CD14-positive monocyte (primary cell): Measurements from ENCODE around the gene KLHL14. TPM values are rescaled to one million over a fixed set of nuclear protein-coding genes. Genes with fewer than 3 reads are reported as not detected.

Source experiments
- DNase-seq, 3 donors: peaks; one replicate each; pipeline ENCODE4 v3.0.0-alpha.2; 2011 to 2022
- H2AFZ ChIP-seq: 2 replicates; pipeline ENCODE4 v1.6.0; 2012; ENCODE audit warnings: mild to moderate bottlenecking, low read depth, low read length, inconsistent platforms; ENCODE audit not compliant: insufficient read depth, poor library complexity, severe bottlenecking
- H3K27ac ChIP-seq, 2 donors: 1 replicate in 1 of 2; 2 replicates in 1 of 2; pipeline ENCODE4 v1.5.1; 2012 to 2013; ENCODE audit warnings: low read length in 2 of 2, control low read depth in 1 of 2, inconsistent platforms in 1 of 2, low read depth in 1 of 2, mild to moderate bottlenecking in 1 of 2
- H3K27me3 ChIP-seq, 2 donors: one replicate each; pipeline versions ENCODE4 v1.6.0 to v1.6.1; 2011 to 2013; ENCODE audit warnings: low read length in 2 of 2; ENCODE audit not compliant: control insufficient read depth in 2 of 2, insufficient read depth in 2 of 2
- H3K36me3 ChIP-seq, 2 donors: replicated peaks in 1 of 2; 1 replicate in 1 of 2; 2 replicates in 1 of 2; pipeline versions ENCODE4 v1.5.1 to v1.6.1; 2012 to 2013; ENCODE audit warnings: low read length in 2 of 2, control low read depth in 1 of 2, inconsistent platforms in 1 of 2, mild to moderate bottlenecking in 1 of 2; ENCODE audit not compliant: insufficient read depth in 2 of 2, control insufficient read depth in 1 of 2
- H3K4me1 ChIP-seq, 2 donors: 1 replicate in 1 of 2; 2 replicates in 1 of 2; pipeline versions ENCODE4 v1.5.1 to v1.6.1; 2012 to 2013; ENCODE audit warnings: low read length in 2 of 2, control low read depth in 1 of 2, inconsistent platforms in 1 of 2, mild to moderate bottlenecking in 1 of 2, moderate library complexity in 1 of 2; ENCODE audit not compliant: insufficient read depth in 2 of 2, control insufficient read depth in 1 of 2
- H3K4me2 ChIP-seq: replicated peaks from 2 replicates; pipeline ENCODE3; 2012; ENCODE audit warnings: low read length, moderate library complexity, mild to moderate bottlenecking; ENCODE audit not compliant: poor library complexity, severe bottlenecking; ENCODE audit errors: extremely low read depth
- H3K4me3 ChIP-seq, 3 experiments: fragments of 200-600 bp in 1 of 3; sonication (generic) in 1 of 3; replicated peaks in 1 of 3; 1 replicate in 2 of 3; 2 replicates in 1 of 3; pipeline ENCODE4 v1.5.1; 2011 to 2013; ENCODE audit warnings: low read length in 3 of 3, mild to moderate bottlenecking in 3 of 3, control low read depth in 2 of 3, low read depth in 2 of 3, inconsistent platforms in 1 of 3, moderate library complexity in 1 of 3
- H3K79me2 ChIP-seq: 2 replicates; pipeline ENCODE4 v1.6.0; 2012; ENCODE audit warnings: mild to moderate bottlenecking, control low read depth, inconsistent platforms, low read length, moderate library complexity; ENCODE audit not compliant: insufficient read depth
- H3K9ac ChIP-seq: 2 replicates; pipeline ENCODE4 v1.6.0; 2017; ENCODE audit warnings: low read length, mild to moderate bottlenecking; ENCODE audit not compliant: insufficient read depth, poor library complexity, severe bottlenecking
- H3K9me3 ChIP-seq, 2 donors: replicated peaks in 1 of 2; 1 replicate in 1 of 2; 2 replicates in 1 of 2; pipeline versions ENCODE4 v1.5.1 to v1.6.1; 2012 to 2013; ENCODE audit warnings: low read length in 2 of 2, control low read depth in 1 of 2; ENCODE audit not compliant: control insufficient read depth in 1 of 2, insufficient read depth in 1 of 2
- H4K20me1 ChIP-seq: 2 replicates; pipeline ENCODE4 v1.6.0; 2012; ENCODE audit warnings: mild to moderate bottlenecking, low read length, control low read depth, moderate library complexity; ENCODE audit not compliant: insufficient read depth
- H3K27ac Mint-ChIP-seq, 7 donors: one replicate each; pipeline ENCODE4 v1.8.0; 2020; ENCODE audit warnings: mild to moderate bottlenecking in 7 of 7, mixed read lengths in 7 of 7, moderate library complexity in 6 of 7, inconsistent platforms in 2 of 7
- H3K27me3 Mint-ChIP-seq, 3 donors: one replicate each; pipeline ENCODE4 v1.8.0; 2021 to 2022; ENCODE audit warnings: low read depth in 3 of 3, mild to moderate bottlenecking in 3 of 3, mixed read lengths in 3 of 3, moderate library complexity in 3 of 3, inconsistent platforms in 1 of 3
- H3K36me3 Mint-ChIP-seq, 2 donors: one replicate each; pipeline ENCODE4 v1.8.0; 2020; ENCODE audit warnings: mixed read lengths in 2 of 2, inconsistent platforms in 1 of 2, mild to moderate bottlenecking in 1 of 2
- H3K4me1 Mint-ChIP-seq: one replicate; pipeline ENCODE4 v1.8.0; 2020; ENCODE audit warnings: mild to moderate bottlenecking, mixed read lengths
- H3K4me3 Mint-ChIP-seq, 2 donors: one replicate each; pipeline ENCODE4 v1.8.0; 2020; ENCODE audit warnings: mild to moderate bottlenecking in 2 of 2, mixed read lengths in 2 of 2, moderate library complexity in 1 of 2
- H3K9me3 Mint-ChIP-seq, 7 donors: one replicate each; pipeline ENCODE4 v1.8.0; 2020 to 2022; ENCODE audit warnings: mixed read lengths in 7 of 7, mild to moderate bottlenecking in 6 of 7, moderate library complexity in 6 of 7, inconsistent platforms in 2 of 7
- WGBS: methylation state at CpG from one replicate; pipeline ENCODE4 v1.1.5; 2013; ENCODE audit warnings: missing lambda C conversion rate; ENCODE audit not compliant: insufficient coverage; 5-methylcytosine and 5-hydroxymethylcytosine counted together
- intact Hi-C, 2 donors: fragments of 100-400 bp; cut with micrococcal nuclease; formaldehyde crosslinking; loops; one replicate each; pipeline versions ENCODE4 v1.15.0 to v1.15.1; 2023
- polyA plus RNA-seq, 3 donors: library from polyadenylated mRNA; depleted of rRNA in 1 of 3; unstranded in 2 of 3; stranded (reverse) in 1 of 3; fragments of 300-500 nt in 2 of 3; fragments of >200 nt in 1 of 3; fragmentation: Illumina TruSeq in 2 of 3; gene quantifications; 1 replicate in 2 of 3; 2 replicates in 1 of 3; pipeline ENCODE4 v1.2.3, GENCODE V29; 2012 to 2021
- TF ChIP-seq, protein P1 (sequence below): fragments of 200-600 bp; IDR thresholded peaks from one replicate; pipeline ENCODE4 v1.8.0; 2022; ENCODE audit warnings: antibody characterized with exemption, mild to moderate bottlenecking

KLHL14 gene
- polyA plus RNA-seq, 3 donors = 0.08 TPM; not detected in 2

DNA sequence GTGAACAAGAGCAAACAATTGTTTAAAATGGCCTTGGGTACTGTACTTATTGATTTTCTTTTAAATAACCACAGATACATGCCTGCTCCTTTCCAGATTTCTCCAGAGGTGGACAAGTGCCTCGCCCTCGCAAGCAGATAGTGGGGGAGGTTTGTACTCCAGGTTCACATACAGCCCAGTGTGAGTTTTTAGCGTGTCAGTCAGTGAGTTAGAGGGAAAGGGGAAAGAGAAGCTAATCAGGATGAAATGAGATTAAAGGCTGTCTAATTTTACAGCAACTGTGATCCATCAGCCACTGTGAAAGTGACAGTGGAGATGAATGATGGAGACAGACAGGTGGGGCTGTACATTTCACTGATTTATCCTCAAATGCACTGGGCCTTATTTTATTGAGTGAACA, 74.7 kb downstream of the KLHL14 start:
- H3K4me1 ChIP-seq = no peaks in the 10 kb centered on the region
- WGBS = 75% methylated on average over 3 of the region's 3 CpGs
- Mint-ChIP-seq H3K4me3 (no peak overlapping the region), H3K4me1 (no peaks in the 10 kb centered on the region), H3K36me3 (no peaks in the 10 kb centered on the region), H3K9me3 (no peaks in the 10 kb centered on the region), H3K27ac (no peak overlapping the region), H3K27me3 (peaks cover 0 to 2% (median 2%) of the 10 kb centered on the region in 3 donors)
- no peaks in the 10 kb centered on the region for H3K9me3 ChIP-seq
- no peak for DNase-seq
- TF ChIP-seq, protein P1, sequence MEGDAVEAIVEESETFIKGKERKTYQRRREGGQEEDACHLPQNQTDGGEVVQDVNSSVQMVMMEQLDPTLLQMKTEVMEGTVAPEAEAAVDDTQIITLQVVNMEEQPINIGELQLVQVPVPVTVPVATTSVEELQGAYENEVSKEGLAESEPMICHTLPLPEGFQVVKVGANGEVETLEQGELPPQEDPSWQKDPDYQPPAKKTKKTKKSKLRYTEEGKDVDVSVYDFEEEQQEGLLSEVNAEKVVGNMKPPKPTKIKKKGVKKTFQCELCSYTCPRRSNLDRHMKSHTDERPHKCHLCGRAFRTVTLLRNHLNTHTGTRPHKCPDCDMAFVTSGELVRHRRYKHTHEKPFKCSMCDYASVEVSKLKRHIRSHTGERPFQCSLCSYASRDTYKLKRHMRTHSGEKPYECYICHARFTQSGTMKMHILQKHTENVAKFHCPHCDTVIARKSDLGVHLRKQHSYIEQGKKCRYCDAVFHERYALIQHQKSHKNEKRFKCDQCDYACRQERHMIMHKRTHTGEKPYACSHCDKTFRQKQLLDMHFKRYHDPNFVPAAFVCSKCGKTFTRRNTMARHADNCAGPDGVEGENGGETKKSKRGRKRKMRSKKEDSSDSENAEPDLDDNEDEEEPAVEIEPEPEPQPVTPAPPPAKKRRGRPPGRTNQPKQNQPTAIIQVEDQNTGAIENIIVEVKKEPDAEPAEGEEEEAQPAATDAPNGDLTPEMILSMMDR = no peak
- H3K27ac ChIP-seq = no peak overlapping the region
- no peaks in the 10 kb centered on the region for H3K27me3 ChIP-seq
- no peaks in the 10 kb centered on the region for H3K79me2 ChIP-seq
- no peak overlapping the region for H3K4me3 ChIP-seq
- intact Hi-C loops = no loop called here
- no peaks in the 10 kb centered on the region for H4K20me1 ChIP-seq
- no peak overlapping the region for H3K4me2 ChIP-seq
- H3K36me3 ChIP-seq = no peaks in the 10 kb centered on the region
- H2AFZ ChIP-seq = no peak overlapping the region
- H3K9ac ChIP-seq = no peak overlapping the region

- intact Hi-C loops = no loop called here
Measured at GRCh38 chr18:32696376-32696775, 76.4 kb downstream of the KLHL14 start.

More at GRCh38 chr18:32696376-32696775, 76.4 kb downstream of the KLHL14 start:
- no peak overlapping the region for H3K4me3 ChIP-seq
- H3K27me3 Mint-ChIP-seq = peaks cover 1 to 4% (median 2%) of the 10 kb centered on the region in 3 donors
- no peak overlapping the region for H3K9ac ChIP-seq
- H3K4me2 ChIP-seq = no peak overlapping the region
- no peak overlapping the region for H3K27ac ChIP-seq
- H3K79me2 ChIP-seq = no peaks in the 10 kb centered on the region
- H3K9me3 ChIP-seq = no peaks in the 10 kb centered on the region
- no peaks in the 10 kb centered on the region for H3K36me3 Mint-ChIP-seq
- no peaks in the 10 kb centered on the region for H4K20me1 ChIP-seq
- no peak overlapping the region for H3K27ac Mint-ChIP-seq
- TF ChIP-seq, protein P1 = no peak
- no peak overlapping the region for H3K4me3 Mint-ChIP-seq
- WGBS = no CpG with 5 or more reads among the region's 3 CpGs
- no peaks in the 10 kb centered on the region for H3K27me3 ChIP-seq
- no peaks in the 10 kb centered on the region for H3K4me1 Mint-ChIP-seq
- no peak for DNase-seq
- no peak overlapping the region for H2AFZ ChIP-seq
- no peaks in the 10 kb centered on the region for H3K36me3 ChIP-seq
- H3K9me3 Mint-ChIP-seq = peaks cover 0 to under 1% (median 0%) of the 10 kb centered on the region in 7 donors
- no peaks in the 10 kb centered on the region for H3K4me1 ChIP-seq
